IPS-15b (cell line): Measurements from ENCODE around the gene MSANTD4.
"Not testable (repeated sequence)": the region's sequence is repeated elsewhere in the genome, so short reads cannot be mapped to it uniquely, and the experiment has no call there.

Experiments used
- H3K27me3 ChIP-seq: one replicate; pipeline ENCODE4 v1.6.1; 2013; ENCODE audit warnings: low read length; ENCODE audit not compliant: control insufficient read depth, insufficient read depth
- H3K36me3 ChIP-seq: one replicate; pipeline ENCODE4 v1.6.1; 2013; ENCODE audit warnings: low read length; ENCODE audit not compliant: control insufficient read depth, insufficient read depth
- H3K4me1 ChIP-seq: one replicate; pipeline ENCODE4 v1.6.1; 2013; ENCODE audit warnings: mild to moderate bottlenecking, low read length; ENCODE audit not compliant: control insufficient read depth, insufficient read depth
- H3K4me3 ChIP-seq: one replicate; pipeline ENCODE4 v1.5.1; 2013; ENCODE audit warnings: low read depth, low read length
- H3K9ac ChIP-seq: one replicate; pipeline ENCODE4 v1.6.1; 2013; ENCODE audit warnings: low read depth, mild to moderate bottlenecking, low read length
- H3K9me3 ChIP-seq: one replicate; pipeline ENCODE4 v1.6.1; 2013; ENCODE audit warnings: mild to moderate bottlenecking, low read length; ENCODE audit not compliant: control insufficient read depth, insufficient read depth

The MSANTD4 gene

GRCh38 chr11:106003094-106003493, 18.9 kb downstream of the MSANTD4 start:
- not testable (repeated sequence) for H3K36me3 ChIP-seq, H3K4me1 ChIP-seq, H3K27me3 ChIP-seq

GRCh38 chr11:106001304-106002012, 20.6 kb downstream of the MSANTD4 start:
- Histone ChIP-seq H3K27me3 (no peaks in the 10 kb centered on the region), H3K36me3 (no peaks in the 10 kb centered on the region), H3K9me3 (peaks cover 2% of the 10 kb centered on the region), H3K4me3 (no peak overlapping the region), H3K4me1 (no peaks in the 10 kb centered on the region), H3K9ac (no peak overlapping the region)

More at GRCh38 chr11:106003094-106003493, 18.9 kb downstream of the MSANTD4 start:
- H3K9ac ChIP-seq, H3K4me3 ChIP-seq, H3K9me3 ChIP-seq: not testable (repeated sequence)

GRCh38 chr11:105991888-105992287, 30.2 kb downstream of the MSANTD4 start:
- Histone ChIP-seq H3K27me3 (no peaks in the 10 kb centered on the region), H3K4me3 (no peak overlapping the region), H3K36me3 (no peaks in the 10 kb centered on the region), H3K9me3 (no peaks in the 10 kb centered on the region), H3K9ac (no peak overlapping the region), H3K4me1 (peaks cover 4% of the 10 kb centered on the region)

- Histone ChIP-seq H3K4me3 (no peak overlapping the region), H3K27me3 (no peaks in the 10 kb centered on the region), H3K36me3 (no peaks in the 10 kb centered on the region), H3K9ac (no peak overlapping the region), H3K4me1 (peaks cover 4% of the 10 kb centered on the region), H3K9me3 (no peaks in the 10 kb centered on the region)
Observed at GRCh38 chr11:105989124-105989523, 32.9 kb downstream of the MSANTD4 start.

- Histone ChIP-seq H3K36me3 (no peaks in the 10 kb centered on the region), H3K4me1 (peaks cover 4% of the 10 kb centered on the region), H3K9me3 (no peaks in the 10 kb centered on the region), H3K27me3 (no peaks in the 10 kb centered on the region), H3K4me3 (no peak overlapping the region), H3K9ac (no peak overlapping the region)
Observed at GRCh38 chr11:105988197-105988596, 33.8 kb downstream of the MSANTD4 start.

GRCh38 chr11:105986554-105986953, 35.5 kb downstream of the MSANTD4 start:
- H3K9ac ChIP-seq: no peak overlapping the region
- no peak overlapping the region for H3K4me3 ChIP-seq
- H3K36me3 ChIP-seq: no peaks in the 10 kb centered on the region
- H3K9me3 ChIP-seq: no peaks in the 10 kb centered on the region
- H3K4me1 ChIP-seq: no peaks in the 10 kb centered on the region
- no peaks in the 10 kb centered on the region for H3K27me3 ChIP-seq

- H3K27me3 ChIP-seq: no peaks in the 10 kb centered on the region
- no peaks in the 10 kb centered on the region for H3K36me3 ChIP-seq
- no peak overlapping the region for H3K4me3 ChIP-seq
- no peak overlapping the region for H3K9ac ChIP-seq
- H3K9me3 ChIP-seq: no peaks in the 10 kb centered on the region
- H3K4me1 ChIP-seq: no peaks in the 10 kb centered on the region
Observed at GRCh38 chr11:105979997-105980703, 41.9 kb downstream of the MSANTD4 start.

- no peaks in the 10 kb centered on the region for H3K9me3 ChIP-seq
- H3K4me3 ChIP-seq: no peak overlapping the region
- H3K36me3 ChIP-seq: no peaks in the 10 kb centered on the region
- no peaks in the 10 kb centered on the region for H3K27me3 ChIP-seq
- H3K4me1 ChIP-seq: no peaks in the 10 kb centered on the region
- no peak overlapping the region for H3K9ac ChIP-seq
Observed at GRCh38 chr11:105975128-105975527, 46.9 kb downstream of the MSANTD4 start.

- no peak overlapping the region for H3K9ac ChIP-seq
- H3K27me3 ChIP-seq: no peaks in the 10 kb centered on the region
- no peaks in the 10 kb centered on the region for H3K36me3 ChIP-seq
- H3K9me3 ChIP-seq: no peaks in the 10 kb centered on the region
- peaks cover 7% of the 10 kb centered on the region for H3K4me1 ChIP-seq
- H3K4me3 ChIP-seq: no peak overlapping the region
Observed at GRCh38 chr11:105969756-105970155, 52.3 kb downstream of the MSANTD4 start.

GRCh38 chr11:105968021-105968697, 53.9 kb downstream of the MSANTD4 start:
- H3K4me1 ChIP-seq: peaks cover 7% of the 10 kb centered on the region
- no peaks in the 10 kb centered on the region for H3K9me3 ChIP-seq
- H3K9ac ChIP-seq: no peak overlapping the region
- H3K27me3 ChIP-seq: no peaks in the 10 kb centered on the region
- H3K36me3 ChIP-seq: no peaks in the 10 kb centered on the region
- H3K4me3 ChIP-seq: no peak overlapping the region

GRCh38 chr11:105960252-105961245, 61.5 kb downstream of the MSANTD4 start:
- H3K27me3 ChIP-seq: no peaks in the 10 kb centered on the region
- peak overlapping the region; percentile 36 for H3K4me3 ChIP-seq
- no peaks in the 10 kb centered on the region for H3K36me3 ChIP-seq
- H3K9me3 ChIP-seq: no peaks in the 10 kb centered on the region
- no peak overlapping the region for H3K9ac ChIP-seq
- peaks cover 10% of the 10 kb centered on the region for H3K4me1 ChIP-seq
